ENCODE data around the gene NPTX1. TPM values are rescaled to one million over a fixed set of nuclear protein-coding genes. Genes with fewer than 3 reads are reported as not detected.

Gene NPTX1
- total RNA-seq: 0.25 and 0.49 TPM in 2 replicates

DNA sequence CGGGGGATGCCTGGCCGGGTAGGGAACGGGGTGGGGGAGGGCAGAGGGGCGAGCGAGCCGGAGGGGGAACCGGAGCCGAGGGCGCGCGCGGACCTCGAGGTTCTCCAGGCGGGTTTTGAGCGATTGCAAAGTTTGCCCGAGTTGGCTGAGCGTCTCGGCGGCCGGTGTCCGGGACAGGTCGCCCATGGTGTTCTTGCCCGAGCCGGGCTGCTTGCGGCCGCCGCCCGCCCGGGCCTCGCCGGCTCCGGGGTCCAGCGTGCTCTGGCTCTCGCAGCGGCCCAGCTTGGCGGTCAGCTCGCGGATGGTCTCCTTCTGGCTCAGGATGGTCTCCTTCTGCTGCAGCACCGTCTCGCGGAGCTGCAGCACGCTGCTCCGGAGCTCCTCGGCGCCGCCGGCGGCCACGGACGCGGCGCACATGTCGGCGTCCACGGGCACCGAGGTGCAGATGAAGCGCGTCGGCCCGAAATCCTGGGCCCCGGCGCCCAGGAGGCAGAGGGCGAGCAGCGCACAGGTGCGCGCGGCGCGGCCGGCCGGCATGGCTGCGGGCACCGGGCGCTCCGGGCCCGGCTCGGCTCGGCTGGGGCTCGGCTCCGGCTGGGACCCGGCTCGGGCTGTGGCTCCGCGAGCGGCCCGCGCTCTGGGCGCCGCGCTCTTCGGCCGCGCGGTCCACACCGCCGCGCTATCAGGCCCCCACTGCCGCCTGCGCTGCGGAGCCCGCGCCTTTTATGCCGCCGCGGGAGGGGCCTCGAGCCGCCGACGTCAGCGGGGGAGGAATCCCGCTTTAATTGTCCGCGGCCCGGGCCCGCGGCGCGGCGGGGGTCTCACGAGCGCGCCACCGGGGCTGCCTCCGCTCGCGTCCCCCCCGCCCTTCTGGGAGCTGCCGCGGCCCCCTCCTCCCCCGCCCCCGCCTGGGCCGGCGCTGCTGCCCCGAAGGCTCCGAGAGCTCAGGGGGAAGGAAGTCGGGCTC lies at the start of gene NPTX1:
Gene NPTX1 (minus strand): TSS at position 698 of the 967 bp plus-strand sequence. CDS start 161 bp downstream, at position 537.

Other genes starting within 250 kb of the NPTX1 start
- 46.3 and 121 TPM in 2 replicates for gene RNF213, start 215.8 kb downstream of the NPTX1 start, total RNA-seq
- gene ENDOV, start 61.4 kb downstream of the NPTX1 start, total RNA-seq: 9.8 and 18.9 TPM in 2 replicates
- gene RPTOR, start 68.2 kb upstream of the NPTX1 start, total RNA-seq: 22.2 and 34.5 TPM in 2 replicates